Measurements from ENCODE around the gene VILL.

DNA sequence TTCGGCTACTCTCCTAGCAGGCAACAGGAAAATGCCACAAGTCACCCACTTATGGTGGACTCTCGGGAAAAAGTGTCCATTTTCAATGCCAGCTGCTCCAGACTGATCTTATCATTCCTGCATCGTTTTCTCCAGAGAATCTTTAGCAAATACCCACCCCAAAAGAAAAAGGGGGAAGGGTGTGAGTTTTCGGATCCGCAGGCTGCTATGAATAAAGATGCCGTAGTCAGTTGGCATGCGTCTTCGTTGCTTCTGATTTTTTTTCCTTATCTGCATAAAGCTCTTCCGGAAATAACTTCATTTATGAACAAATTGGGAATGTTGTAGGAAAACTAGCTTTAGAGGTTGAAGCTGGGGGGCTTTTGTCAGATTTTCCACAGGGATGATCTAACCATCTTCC, 22.4 kb upstream of the VILL start:
- TF ChIP-seq ZNF274 (IDR thresholded peaks at IDR 0.05; ENCODE audit: low read depth, low read length) (no peak), YY1 (IDR thresholded peaks at IDR 0.05; ENCODE audit: insufficient read depth, insufficient read length) (no peak), SUZ12 (IDR thresholded peaks at IDR 0.05; ENCODE audit: extremely low read depth, insufficient read depth, insufficient read length) (no peak)
